HEK293 (cell line): ENCODE measurements around the gene CIB1.

Experiments
- AEBP2 ChIP-seq: fragments of 450-650 bp; formaldehyde crosslinking; IDR thresholded peaks from 2 replicates; pipeline ENCODE4 v1.5.1; 2016; ENCODE audit warnings: missing biosample characterization, missing genetic modification characterization, borderline replicate concordance
- BCL11A ChIP-seq: fragments of 450-650 bp; formaldehyde crosslinking; IDR thresholded peaks from 2 replicates; pipeline ENCODE4 v1.5.1; 2016; ENCODE audit warnings: low read depth, missing biosample characterization, missing genetic modification characterization
- GLIS1 ChIP-seq: fragments of 450-650 bp; formaldehyde crosslinking; IDR thresholded peaks from 2 replicates; pipeline ENCODE4 v1.5.1; 2016; ENCODE audit warnings: missing biosample characterization, missing genetic modification characterization
- IKZF3 ChIP-seq: fragments of 450-650 bp; IDR thresholded peaks from 2 replicates; pipeline ENCODE4 v1.5.0; 2018; ENCODE audit warnings: missing biosample characterization, mild to moderate bottlenecking, missing genetic modification characterization, moderate library complexity
- KLF1 ChIP-seq: fragments of 450-650 bp; formaldehyde crosslinking; IDR thresholded peaks from 2 replicates; pipeline ENCODE4 v1.5.1; 2016; ENCODE audit warnings: missing biosample characterization, missing genetic modification characterization
- PRDM2 ChIP-seq: fragments of 450-650 bp; formaldehyde crosslinking; IDR thresholded peaks from 2 replicates; pipeline ENCODE4 v1.5.1; 2016; ENCODE audit warnings: missing biosample characterization, missing genetic modification characterization, borderline replicate concordance
- RBAK ChIP-seq: fragments of 450-650 bp; formaldehyde crosslinking; IDR thresholded peaks from 2 replicates; pipeline ENCODE4 v1.5.1; 2016; ENCODE audit warnings: missing biosample characterization, missing genetic modification characterization
- SALL2 ChIP-seq: fragments of 450-650 bp; formaldehyde crosslinking; IDR thresholded peaks from 2 replicates; pipeline ENCODE4 v1.5.0; 2017; ENCODE audit warnings: missing biosample characterization, mild to moderate bottlenecking, missing genetic modification characterization, borderline replicate concordance
- YY1 ChIP-seq: fragments of 450-650 bp; formaldehyde crosslinking; IDR thresholded peaks from 2 replicates; pipeline ENCODE4 v1.5.1; 2018; ENCODE audit warnings: missing biosample characterization, missing genetic modification characterization
- ZEB2 ChIP-seq: fragments of 450-650 bp; formaldehyde crosslinking; IDR thresholded peaks from 2 replicates; pipeline ENCODE4 v1.5.1; 2016; ENCODE audit warnings: missing biosample characterization, missing genetic modification characterization
- ZFP3 ChIP-seq: fragments of 450-650 bp; formaldehyde crosslinking; IDR thresholded peaks from 2 replicates; pipeline ENCODE4 v1.5.1; 2016; ENCODE audit warnings: low read depth, missing biosample characterization, missing genetic modification characterization
- ZNF121 ChIP-seq: fragments of 450-650 bp; formaldehyde crosslinking; IDR thresholded peaks from 2 replicates; pipeline ENCODE4 v1.5.1; 2016; ENCODE audit warnings: missing biosample characterization, missing genetic modification characterization
- ZNF239 ChIP-seq: fragments of 450-650 bp; formaldehyde crosslinking; IDR thresholded peaks from 2 replicates; pipeline ENCODE4 v1.5.1; 2016; ENCODE audit warnings: missing biosample characterization, missing genetic modification characterization
- ZNF449 ChIP-seq: fragments of 450-650 bp; formaldehyde crosslinking; IDR thresholded peaks from 2 replicates; pipeline ENCODE4 v1.5.1; 2017; ENCODE audit warnings: missing biosample characterization, mild to moderate bottlenecking, missing genetic modification characterization, moderate library complexity
- ZNF521 ChIP-seq: fragments of 450-650 bp; formaldehyde crosslinking; IDR thresholded peaks from 2 replicates; pipeline ENCODE4 v1.5.1; 2017; ENCODE audit warnings: missing biosample characterization, mild to moderate bottlenecking, missing genetic modification characterization
- ZNF529 ChIP-seq: fragments of 450-650 bp; formaldehyde crosslinking; IDR thresholded peaks from 2 replicates; pipeline ENCODE4 v1.5.1; 2017; ENCODE audit warnings: missing genetic modification characterization, missing biosample characterization; ENCODE audit not compliant: insufficient replicate concordance
- ZNF555 ChIP-seq: fragments of 450-650 bp; formaldehyde crosslinking; conservative IDR thresholded peaks from 2 replicates; pipeline ENCODE4 v1.5.1; 2017; ENCODE audit warnings: missing biosample characterization, mild to moderate bottlenecking, missing genetic modification characterization, inconsistent platforms
- ZNF560 ChIP-seq: fragments of 450-650 bp; formaldehyde crosslinking; IDR thresholded peaks from 2 replicates; pipeline ENCODE4 v1.5.1; 2017; ENCODE audit warnings: missing biosample characterization, missing genetic modification characterization, borderline replicate concordance
- ZNF585B ChIP-seq: fragments of 450-650 bp; formaldehyde crosslinking; IDR thresholded peaks from 2 replicates; pipeline ENCODE4 v1.5.1; 2016; ENCODE audit warnings: missing biosample characterization, missing genetic modification characterization
- ZNF639 ChIP-seq: fragments of 450-650 bp; formaldehyde crosslinking; IDR thresholded peaks from 2 replicates; pipeline ENCODE4 v1.5.1; 2016; ENCODE audit warnings: missing biosample characterization, missing genetic modification characterization
- ZNF664 ChIP-seq: fragments of 450-650 bp; formaldehyde crosslinking; IDR thresholded peaks from 2 replicates; pipeline ENCODE4 v1.5.1; 2016; ENCODE audit warnings: missing biosample characterization, missing genetic modification characterization
- ZNF677 ChIP-seq: fragments of 450-650 bp; IDR thresholded peaks from 2 replicates; pipeline ENCODE4 v1.5.0; 2018; ENCODE audit warnings: missing biosample characterization, mild to moderate bottlenecking, missing genetic modification characterization, moderate library complexity
- ZNF707 ChIP-seq: fragments of 450-650 bp; formaldehyde crosslinking; IDR thresholded peaks from 2 replicates; pipeline ENCODE4 v1.5.1; 2016; ENCODE audit warnings: missing biosample characterization, missing genetic modification characterization
- ZNF785 ChIP-seq: fragments of 450-650 bp; formaldehyde crosslinking; IDR thresholded peaks from 2 replicates; pipeline ENCODE4 v1.5.1; 2016; ENCODE audit warnings: missing biosample characterization, missing genetic modification characterization
- ZNF830 ChIP-seq: fragments of 450-650 bp; IDR thresholded peaks from 2 replicates; pipeline ENCODE4 v1.5.0; 2018; ENCODE audit warnings: missing biosample characterization, missing genetic modification characterization, low read depth, mild to moderate bottlenecking, moderate library complexity
- ZSCAN18 ChIP-seq: fragments of 450-650 bp; formaldehyde crosslinking; IDR thresholded peaks from 2 replicates; pipeline ENCODE4 v1.5.1; 2016; ENCODE audit warnings: missing biosample characterization, missing genetic modification characterization
- ZSCAN5A ChIP-seq: fragments of 450-650 bp; formaldehyde crosslinking; IDR thresholded peaks from 2 replicates; pipeline ENCODE4 v1.5.1; 2016; ENCODE audit warnings: missing biosample characterization, missing genetic modification characterization

CIB1 gene

GRCh38 chr15:90265271-90266060 lies 31.7 kb upstream of the CIB1 start, which contains the start of gene NGRN (continued):
- TF ChIP-seq AEBP2 (tag by site-specific recombination) (no peak), ZNF707 (tag by site-specific recombination) (no peak), ZEB2 (peak; percentile 66), ZNF529 (tag by site-specific recombination) (no peak), ZNF585B (tag by site-specific recombination) (no peak), ZNF560 (no peak), ZSCAN18 (tag by site-specific recombination) (no peak), ZNF830 (tag by site-specific recombination) (no peak), ZNF664 (no peak), ZFP3 (tag by site-specific recombination) (no peak), BCL11A (tag by site-specific recombination) (no peak), ZNF521 (tag by site-specific recombination) (no peak), ZNF677 (tag by site-specific recombination) (no peak), ZSCAN5A (tag by site-specific recombination) (no peak; the same call in 1 of the 2 replicates), ZNF555 (no peak), PRDM2 (tag by site-specific recombination) (no peak), ZNF121 (tag by site-specific recombination) (no peak), ZNF785 (tag by site-specific recombination) (no peak), RBAK (tag by site-specific recombination) (no peak), ZNF639 (tag by site-specific recombination) (peak; percentile 31; the same call in 1 of the 2 replicates), ZNF239 (tag by site-specific recombination) (no peak), KLF1 (peak; percentile 66), IKZF3 (tag by site-specific recombination) (no peak), GLIS1 (tag by site-specific recombination) (peak; percentile 84), ZNF449 (no peak), YY1 (peak; percentile 82), SALL2 (tag by site-specific recombination) (no peak)
